Measurements from ENCODE around the gene IRF4. TPM values are rescaled to one million over a fixed set of nuclear protein-coding genes. Genes with fewer than 3 reads are reported as not detected.

Gene IRF4
- total and polyA plus RNA-seq, 2 experiments from 2014 or later: 1.3 to 1.9 TPM

GRCh38 chr6:393391-394221, 2.1 kb downstream of the IRF4 start:
- peak overlapping the region; percentile 92 for H3K4me2 ChIP-seq
- H3K4me3 Mint-ChIP-seq: peak overlapping the region; percentile 81

GRCh38 chr6:394641-395289, 3.2 kb downstream of the IRF4 start:
- peaks cover 7% of the 10 kb centered on the region for H3K4me1 Mint-ChIP-seq
- H3K79me2 ChIP-seq (replicated peaks; ENCODE audit: insufficient read depth): no peaks in the 10 kb centered on the region
- TF ChIP-seq ZNF114 (CRISPR knock-in tag; IDR thresholded peaks at IDR 0.05) (no peak), EZH2phosphoT487 (IDR thresholded peaks at IDR 0.05; ENCODE audit: unreplicated experiment) (no peak), CTCF (conservative IDR thresholded peaks at IDR 0.05; ENCODE audit: low read depth in 2 of 2) (no peak), CREB1 (CRISPR knock-in tag; IDR thresholded peaks at IDR 0.05; ENCODE audit: low read depth) (no peak), JUNB (IDR thresholded peaks at IDR 0.05; ENCODE audit: unreplicated experiment) (no peak), ZNF331 (CRISPR knock-in tag; IDR thresholded peaks at IDR 0.05; ENCODE audit: low read depth) (no peak), ZNF462 (CRISPR knock-in tag; IDR thresholded peaks at IDR 0.05) (no peak)
- peaks cover 60% of the 10 kb centered on the region for H3K27me3 Mint-ChIP-seq (ENCODE audit: insufficient read depth, low read depth, poor library complexity)
- peaks cover 4% of the 10 kb centered on the region; the same call in 2 of the 3 replicates for H3K9me3 Mint-ChIP-seq
- H4K20me1 ChIP-seq (replicated peaks; ENCODE audit: insufficient read depth): no peaks in the 10 kb centered on the region; the same call in 1 of the 2 replicates
- no peaks in the 10 kb centered on the region for H3K9me2 ChIP-seq (ENCODE audit: insufficient read depth)
- H3K27me3 ChIP-seq (ENCODE audit: insufficient read depth): peaks cover 61% of the 10 kb centered on the region
- no peak overlapping the region for H3K4me2 ChIP-seq
- H3K4me3 Mint-ChIP-seq: no peak overlapping the region
- peaks cover 10% of the 10 kb centered on the region for H3K4me1 ChIP-seq (ENCODE audit: insufficient read depth)
- H3K27ac Mint-ChIP-seq: no peak overlapping the region
- no peaks in the 10 kb centered on the region for H3K36me3 ChIP-seq (ENCODE audit: insufficient read depth)
- no peak overlapping the region for H2AFZ ChIP-seq
- no peak overlapping the region for H3K4me3 ChIP-seq
- DNase-seq (ENCODE audit: low spot score) (no peak), ATAC-seq (no peak)
- H3K27ac ChIP-seq (ENCODE audit: low read depth): no peak overlapping the region
- no peaks in the 10 kb centered on the region for H3F3A ChIP-seq (replicated peaks; ENCODE audit: low read depth)
- peaks cover 4% of the 10 kb centered on the region; the same call in 1 of the 3 replicates for H3K36me3 Mint-ChIP-seq (ENCODE audit: low read depth)

More at GRCh38 chr6:393391-394221, 2.1 kb downstream of the IRF4 start:
- H3K36me3 ChIP-seq (ENCODE audit: insufficient read depth): no peaks in the 10 kb centered on the region
- TF ChIP-seq EZH2 (IDR thresholded peaks at IDR 0.05; ENCODE audit: low read depth, unreplicated experiment) (peak; percentile 82), ZNF331 (CRISPR knock-in tag; IDR thresholded peaks at IDR 0.05; ENCODE audit: low read depth) (no peak)
- H3K79me2 ChIP-seq (replicated peaks; ENCODE audit: insufficient read depth): no peaks in the 10 kb centered on the region
- no peaks in the 10 kb centered on the region; the same call in 1 of the 2 replicates for H4K20me1 ChIP-seq (replicated peaks; ENCODE audit: insufficient read depth)
- H2AFZ ChIP-seq: peak overlapping the region; percentile 93
- peaks cover 10% of the 10 kb centered on the region for H3K4me1 ChIP-seq (ENCODE audit: insufficient read depth)
- peak overlapping the region; percentile 72 for H3K4me3 ChIP-seq
- no peak overlapping the region for H3K27ac ChIP-seq (ENCODE audit: low read depth)
- ATAC-seq (peak; percentile 15), DNase-seq (ENCODE audit: low spot score) (peak; percentile 58)
- peaks cover 73% of the 10 kb centered on the region for H3K27me3 ChIP-seq (ENCODE audit: insufficient read depth)
- no peaks in the 10 kb centered on the region for H3K9me2 ChIP-seq (ENCODE audit: insufficient read depth)
- Mint-ChIP-seq H3K36me3 (ENCODE audit: low read depth) (peaks cover 4% of the 10 kb centered on the region; the same call in 1 of the 3 replicates), H3K27ac (no peak overlapping the region), H3K27me3 (ENCODE audit: insufficient read depth, low read depth, poor library complexity) (peaks cover 66% of the 10 kb centered on the region), H3K9me3 (peaks cover 4% of the 10 kb centered on the region; the same call in 2 of the 3 replicates), H3K4me1 (peaks cover 7% of the 10 kb centered on the region)
- no peaks in the 10 kb centered on the region for H3F3A ChIP-seq (replicated peaks; ENCODE audit: low read depth)

All from GM23338 (cell line).